H9 (cell line): Measurements from ENCODE around the gene PRUNE2. TPM values are rescaled to one million over a fixed set of nuclear protein-coding genes. Genes with fewer than 3 reads are reported as not detected.

ENCODE experiments used
- DNase-seq: peaks from one replicate; pipeline ENCODE4 v3.0.0-alpha.2; 2017
- H2AFZ ChIP-seq: one replicate; pipeline ENCODE4 v1.6.1; 2013; ENCODE audit warnings: mild to moderate bottlenecking, low read length, control low read depth, moderate library complexity
- H2AK5ac ChIP-seq: 2 replicates; pipeline ENCODE4 v1.6.1; 2013; ENCODE audit warnings: low read length, control low read depth, mixed read lengths; ENCODE audit not compliant: insufficient read length
- H2BK120ac ChIP-seq: one replicate; pipeline ENCODE4 v1.6.1; 2013; ENCODE audit warnings: low read depth, mild to moderate bottlenecking, low read length, control low read depth, inconsistent platforms; ENCODE audit not compliant: poor library complexity, severe bottlenecking
- H2BK12ac ChIP-seq: 2 replicates; pipeline ENCODE4 v1.6.1; 2013; ENCODE audit warnings: low read length, control low read depth, mixed read lengths, low read depth; ENCODE audit not compliant: insufficient read length
- H2BK15ac ChIP-seq: 2 replicates; pipeline ENCODE4 v1.6.1; 2013; ENCODE audit warnings: low read depth, low read length, control low read depth
- H2BK20ac ChIP-seq: one replicate; pipeline ENCODE4 v1.6.1; 2013; ENCODE audit warnings: low read depth, mild to moderate bottlenecking, low read length, control low read depth, inconsistent platforms; ENCODE audit not compliant: poor library complexity, severe bottlenecking
- H2BK5ac ChIP-seq: 2 replicates; pipeline ENCODE4 v1.6.1; 2013; ENCODE audit warnings: low read length, control low read depth, mixed read lengths; ENCODE audit not compliant: insufficient read length
- H3K14ac ChIP-seq: 2 replicates; pipeline ENCODE4 v1.6.1; 2013; ENCODE audit warnings: low read length, control low read depth; ENCODE audit not compliant: insufficient read depth
- H3K18ac ChIP-seq: 2 replicates; pipeline ENCODE4 v1.6.1; 2013; ENCODE audit warnings: low read depth, mild to moderate bottlenecking, mixed read lengths, low read length, control low read depth; ENCODE audit not compliant: insufficient read length
- H3K23ac ChIP-seq: 2 replicates; pipeline ENCODE4 v1.6.1; 2013; ENCODE audit warnings: low read length, control low read depth, mixed read lengths, low read depth; ENCODE audit not compliant: insufficient read length
- H3K23me2 ChIP-seq: 2 replicates; pipeline ENCODE4 v1.6.1; 2013; ENCODE audit warnings: low read depth, mild to moderate bottlenecking, mixed read lengths, low read length, control low read depth; ENCODE audit not compliant: insufficient read length, poor library complexity, severe bottlenecking
- H3K27ac ChIP-seq: 2 replicates; pipeline ENCODE4 v1.5.1; 2013; ENCODE audit warnings: low read length, control low read depth, mixed read lengths, low read depth; ENCODE audit not compliant: insufficient read length
- H3K27me3 ChIP-seq: 2 replicates; pipeline ENCODE4 v1.6.1; 2013; ENCODE audit warnings: low read length, control low read depth, inconsistent platforms; ENCODE audit not compliant: insufficient read depth
- H3K4ac ChIP-seq: 2 replicates; pipeline ENCODE4 v1.6.1; 2013; ENCODE audit warnings: low read depth, mild to moderate bottlenecking, control low read depth, inconsistent platforms, low read length, moderate library complexity
- H3K4me1 ChIP-seq: 2 replicates; pipeline ENCODE4 v1.6.1; 2013; ENCODE audit warnings: low read length, control low read depth, inconsistent platforms; ENCODE audit not compliant: insufficient read depth
- H3K4me2 ChIP-seq: 2 replicates; pipeline ENCODE4 v1.6.1; 2013; ENCODE audit warnings: low read length, control low read depth, mixed read lengths; ENCODE audit not compliant: insufficient read length, insufficient read depth
- H3K56ac ChIP-seq: 2 replicates; pipeline ENCODE4 v1.6.1; 2013; ENCODE audit warnings: low read depth, mild to moderate bottlenecking, mixed read lengths, low read length, control low read depth; ENCODE audit not compliant: insufficient read length
- H3K79me1 ChIP-seq: 2 replicates; pipeline ENCODE4 v1.6.1; 2013; ENCODE audit warnings: low read depth, mild to moderate bottlenecking, moderate library complexity, low read length, control low read depth, inconsistent platforms; ENCODE audit not compliant: insufficient read depth, poor library complexity, severe bottlenecking
- H3K79me2 ChIP-seq: 2 replicates; pipeline ENCODE4 v1.6.1; 2013; ENCODE audit warnings: low read length, control low read depth, inconsistent platforms; ENCODE audit not compliant: insufficient read depth
- H3K9ac ChIP-seq: 2 replicates; pipeline ENCODE4 v1.6.1; 2013; ENCODE audit warnings: low read length, control low read depth, mixed read lengths; ENCODE audit not compliant: insufficient read length; ENCODE audit errors: extremely low read depth
- H3K9me3 ChIP-seq: one replicate; pipeline ENCODE4 v1.6.1; 2013; ENCODE audit warnings: low read depth, low read length, inconsistent platforms; ENCODE audit not compliant: control insufficient read depth
- H3T11ph ChIP-seq: one replicate; pipeline ENCODE4 v1.6.1; 2013; ENCODE audit warnings: mild to moderate bottlenecking, low read length, control low read depth, inconsistent platforms
- H4K20me1 ChIP-seq: one replicate; pipeline ENCODE4 v1.6.1; 2013; ENCODE audit not compliant: control insufficient read depth, insufficient read length, insufficient read depth
- H4K5ac ChIP-seq: 2 replicates; pipeline ENCODE4 v1.6.1; 2013; ENCODE audit warnings: low read depth, mild to moderate bottlenecking, mixed read lengths, low read length, control low read depth; ENCODE audit not compliant: insufficient read length
- H4K8ac ChIP-seq: replicated peaks from 2 replicates; pipeline ENCODE4 v1.6.1; 2013; ENCODE audit warnings: low read length, control low read depth, mixed read lengths, low read depth; ENCODE audit not compliant: insufficient read length
- H4K91ac ChIP-seq: 2 replicates; pipeline ENCODE4 v1.6.1; 2013; ENCODE audit warnings: low read depth, mild to moderate bottlenecking, moderate library complexity, mixed read lengths, low read length, control low read depth; ENCODE audit not compliant: insufficient read length
- H3K27ac Mint-ChIP-seq, 3 experiments: 2 replicates in 2 of 3; 3 replicates in 1 of 3; pipeline ENCODE4 v1.8.0; 2020 to 2021; ENCODE audit warnings: mixed read lengths in 3 of 3, mild to moderate bottlenecking in 1 of 3, moderate library complexity in 1 of 3
- H3K27me3 Mint-ChIP-seq: 2 replicates; pipeline ENCODE4 v1.8.0; 2021; ENCODE audit warnings: low read depth, mild to moderate bottlenecking, moderate library complexity, mixed read lengths
- H3K36me3 Mint-ChIP-seq, 3 experiments: 2 replicates in 2 of 3; 3 replicates in 1 of 3; pipeline ENCODE4 v1.8.0; 2020 to 2021; ENCODE audit warnings: low read depth in 3 of 3, mixed read lengths in 3 of 3; ENCODE audit not compliant: insufficient read depth in 1 of 3
- H3K4me1 Mint-ChIP-seq, 2 experiments: 2 replicates each; pipeline ENCODE4 v1.8.0; 2020; ENCODE audit warnings: mixed read lengths in 2 of 2
- H3K4me3 Mint-ChIP-seq, 2 experiments: 2 replicates in 1 of 2; 3 replicates in 1 of 2; pipeline ENCODE4 v1.8.0; 2020 to 2021; ENCODE audit warnings: mild to moderate bottlenecking in 2 of 2, mixed read lengths in 2 of 2, moderate library complexity in 1 of 2
- H3K9me3 Mint-ChIP-seq, 2 experiments: 2 replicates in 1 of 2; 3 replicates in 1 of 2; pipeline ENCODE4 v1.8.0; 2020; ENCODE audit warnings: mild to moderate bottlenecking in 2 of 2, mixed read lengths in 2 of 2, moderate library complexity in 1 of 2
- WGBS: extraction: QIAGEN DNeasy Blood & Tissue Kit; methylation state at CpG from one replicate; pipeline ENCODE4 v1.1.7; 2013; ENCODE audit warnings: missing lambda C conversion rate, low lambda C conversion rate, mixed read lengths; ENCODE audit not compliant: insufficient read length; ENCODE audit errors: extremely low coverage; 5-methylcytosine and 5-hydroxymethylcytosine counted together
- total RNA-seq: library from RNA; stranded (reverse); gene quantifications from 2 replicates; pipeline ENCODE4 v1.2.1, GENCODE V29; 2021
- TF ChIP-seq, protein P1 (sequence below): fragments of 200-600 bp; sonication (generic); conservative IDR thresholded peaks from 3 replicates; pipeline ENCODE4 v1.8.0; 2021; ENCODE audit warnings: antibody characterized with exemption, mild to moderate bottlenecking

The PRUNE2 gene
- total RNA-seq, 1 experiment from 2014 or later, result 12.1 TPM

DNA sequence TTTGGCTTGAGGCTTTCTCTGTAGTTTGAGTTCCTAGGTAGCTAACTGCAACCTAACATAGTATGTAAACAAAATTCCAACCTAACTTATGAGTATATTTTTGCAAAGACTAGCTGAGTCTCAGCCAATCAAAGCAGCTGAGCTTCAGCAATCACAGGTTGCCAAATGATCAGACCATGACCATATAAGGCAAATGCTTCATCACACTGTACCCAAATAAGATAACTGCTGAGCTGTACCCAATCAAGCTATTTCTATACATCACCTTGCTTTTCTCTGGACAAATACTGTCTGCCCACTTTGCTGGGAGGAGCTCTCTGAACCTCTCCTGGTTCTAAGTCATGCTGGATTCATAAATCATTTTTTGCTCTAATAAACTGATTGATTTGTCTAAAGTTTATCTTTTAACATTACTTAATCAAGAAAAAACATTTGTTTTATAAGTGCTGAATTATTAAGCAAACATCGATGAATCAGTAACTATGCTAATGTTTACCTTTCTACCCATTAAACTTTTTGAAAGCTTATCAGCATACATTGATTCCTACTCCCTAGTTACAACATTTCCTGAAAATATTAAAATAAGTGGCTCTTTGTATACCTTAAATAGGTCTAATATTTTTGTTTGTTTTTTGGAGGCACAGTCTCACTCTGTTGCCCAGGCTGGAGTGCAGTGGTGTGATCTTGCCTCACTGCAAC, 271.4 kb downstream of the PRUNE2 start:
- Histone ChIP-seq H2BK5ac (no peak overlapping the region), H2AFZ (no peak overlapping the region), H2BK12ac (no peak overlapping the region), H2BK20ac (no peak overlapping the region), H3K9ac (no peak overlapping the region), H3K4ac (no peak overlapping the region), H2BK15ac (no peak overlapping the region), H3K56ac (no peak overlapping the region), H4K20me1 (no peaks in the 10 kb centered on the region), H3K14ac (no peak overlapping the region), H2BK120ac (no peak overlapping the region), H3K27me3 (no peaks in the 10 kb centered on the region), H3K4me1 (no peaks in the 10 kb centered on the region), H3K18ac (no peak overlapping the region), H3K9me3 (no peaks in the 10 kb centered on the region), H3T11ph (no peak overlapping the region), H4K5ac (no peak overlapping the region), H3K23me2 (no peaks in the 10 kb centered on the region), H4K91ac (no peak overlapping the region), H2AK5ac (no peak overlapping the region), H3K79me1 (no peaks in the 10 kb centered on the region), H3K27ac (no peak overlapping the region), H4K8ac (no peak overlapping the region), H3K23ac (no peak overlapping the region), H3K4me2 (no peak overlapping the region), H3K79me2 (no peaks in the 10 kb centered on the region)
- H3K27me3 Mint-ChIP-seq, result no peaks in the 10 kb centered on the region
- no peaks in the 10 kb centered on the region for H3K9me3 Mint-ChIP-seq
- no peak overlapping the region for H3K4me3 Mint-ChIP-seq
- no CpG with 5 or more reads among the region's 1 CpG for WGBS
- no peak overlapping the region for H3K27ac Mint-ChIP-seq
- peaks cover 3% of the 10 kb centered on the region in 2 experiments; a peak in 3 of 4 replicates for H3K4me1 Mint-ChIP-seq
- no peak for DNase-seq
- no peaks in the 10 kb centered on the region for H3K36me3 Mint-ChIP-seq
- TF ChIP-seq, protein P1, sequence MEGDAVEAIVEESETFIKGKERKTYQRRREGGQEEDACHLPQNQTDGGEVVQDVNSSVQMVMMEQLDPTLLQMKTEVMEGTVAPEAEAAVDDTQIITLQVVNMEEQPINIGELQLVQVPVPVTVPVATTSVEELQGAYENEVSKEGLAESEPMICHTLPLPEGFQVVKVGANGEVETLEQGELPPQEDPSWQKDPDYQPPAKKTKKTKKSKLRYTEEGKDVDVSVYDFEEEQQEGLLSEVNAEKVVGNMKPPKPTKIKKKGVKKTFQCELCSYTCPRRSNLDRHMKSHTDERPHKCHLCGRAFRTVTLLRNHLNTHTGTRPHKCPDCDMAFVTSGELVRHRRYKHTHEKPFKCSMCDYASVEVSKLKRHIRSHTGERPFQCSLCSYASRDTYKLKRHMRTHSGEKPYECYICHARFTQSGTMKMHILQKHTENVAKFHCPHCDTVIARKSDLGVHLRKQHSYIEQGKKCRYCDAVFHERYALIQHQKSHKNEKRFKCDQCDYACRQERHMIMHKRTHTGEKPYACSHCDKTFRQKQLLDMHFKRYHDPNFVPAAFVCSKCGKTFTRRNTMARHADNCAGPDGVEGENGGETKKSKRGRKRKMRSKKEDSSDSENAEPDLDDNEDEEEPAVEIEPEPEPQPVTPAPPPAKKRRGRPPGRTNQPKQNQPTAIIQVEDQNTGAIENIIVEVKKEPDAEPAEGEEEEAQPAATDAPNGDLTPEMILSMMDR, result no peak
